ENCODE data around the gene RPE65.
A peak's percentile ranks its signal among the peaks of the same experiment; 100 is the strongest.

DNA sequence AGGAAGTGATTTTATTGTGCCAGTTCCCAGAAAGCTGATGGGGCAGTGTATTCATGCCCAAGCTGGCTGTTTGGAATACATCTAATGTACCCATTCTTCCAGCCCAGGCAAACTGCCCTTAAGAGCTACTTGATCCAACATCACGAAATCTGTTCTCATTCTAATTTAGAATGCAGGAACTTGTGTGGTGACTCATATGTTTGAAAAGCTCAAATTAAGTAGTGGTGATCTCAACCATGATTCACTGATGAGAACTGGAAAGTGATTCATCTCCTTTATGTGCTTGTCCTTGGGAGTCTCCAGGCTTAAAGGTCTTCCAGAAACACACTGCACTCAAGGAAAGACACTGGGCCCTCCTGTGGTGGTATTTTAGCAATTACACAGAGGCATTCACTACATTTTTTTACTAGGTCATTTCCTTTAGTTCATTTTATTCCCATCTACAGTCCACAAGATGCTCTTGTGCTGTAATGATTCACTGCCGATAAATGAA lies 65.4 kb downstream of the RPE65 start:
- TF ChIP-seq POLR2A (IDR thresholded peaks at IDR 0.05; ENCODE audit: low read depth) (no peak), POLR2AphosphoS5 (IDR thresholded peaks at IDR 0.05) (peak in 1 of 2 donors; percentile 54)
- TF ChIP-seq, protein P1, sequence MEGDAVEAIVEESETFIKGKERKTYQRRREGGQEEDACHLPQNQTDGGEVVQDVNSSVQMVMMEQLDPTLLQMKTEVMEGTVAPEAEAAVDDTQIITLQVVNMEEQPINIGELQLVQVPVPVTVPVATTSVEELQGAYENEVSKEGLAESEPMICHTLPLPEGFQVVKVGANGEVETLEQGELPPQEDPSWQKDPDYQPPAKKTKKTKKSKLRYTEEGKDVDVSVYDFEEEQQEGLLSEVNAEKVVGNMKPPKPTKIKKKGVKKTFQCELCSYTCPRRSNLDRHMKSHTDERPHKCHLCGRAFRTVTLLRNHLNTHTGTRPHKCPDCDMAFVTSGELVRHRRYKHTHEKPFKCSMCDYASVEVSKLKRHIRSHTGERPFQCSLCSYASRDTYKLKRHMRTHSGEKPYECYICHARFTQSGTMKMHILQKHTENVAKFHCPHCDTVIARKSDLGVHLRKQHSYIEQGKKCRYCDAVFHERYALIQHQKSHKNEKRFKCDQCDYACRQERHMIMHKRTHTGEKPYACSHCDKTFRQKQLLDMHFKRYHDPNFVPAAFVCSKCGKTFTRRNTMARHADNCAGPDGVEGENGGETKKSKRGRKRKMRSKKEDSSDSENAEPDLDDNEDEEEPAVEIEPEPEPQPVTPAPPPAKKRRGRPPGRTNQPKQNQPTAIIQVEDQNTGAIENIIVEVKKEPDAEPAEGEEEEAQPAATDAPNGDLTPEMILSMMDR (IDR thresholded peaks at IDR 0.05), result peak in 1 of 3 experiments; percentile 17

Data from esophagus muscularis mucosa (tissue), 3 donors.